SH-SY5Y (cell line): ENCODE results near the gene ZNF687.

Experiments used
- GATA2 ChIP-seq: IDR thresholded peaks from 2 replicates; pipeline ENCODE4 v1.6.1; 2011; ENCODE audit warnings: mild to moderate bottlenecking, low read depth, low read length
- GATA3 ChIP-seq: IDR thresholded peaks from 2 replicates; pipeline ENCODE4 v1.6.1; 2011; ENCODE audit warnings: low read depth, mild to moderate bottlenecking, low read length, moderate library complexity

- no peak for TF ChIP-seq GATA3
- TF ChIP-seq GATA2 = no peak
Measured at GRCh38 chr1:151254217-151255213, 27.6 kb upstream of the ZNF687 start, which contains the start of gene PSMD4.
